ENCODE data around the gene BCKDHB.
A peak's percentile ranks its signal among the peaks of the same experiment; 100 is the strongest.
"Not testable (repeated sequence)": the region's sequence is repeated elsewhere in the genome, so short reads cannot be mapped to it uniquely, and the experiment has no call there.

The BCKDHB gene

GRCh38 chr6:80106418-80107235, at the start of gene BCKDHB:
BCKDHB (plus strand) TSS chr6:80106671; CDS start chr6:80106694, 23 bp downstream.
- TF ChIP-seq CTCF (IDR thresholded peaks at IDR 0.05) = peak; percentile 37
- Histone ChIP-seq H3K36me3 (no peaks in the 10 kb centered on the region), H3K27ac (peak within 1 kb of the TSS; percentile 23), H3K4me1 (ENCODE audit: control insufficient read depth in 1 of 2, insufficient read depth in 1 of 2, low read depth in 1 of 2, low read length in 1 of 2) (peaks cover 5 to 11% of the 10 kb centered on the region in 2 experiments), H3K9me3 (no peaks in the 10 kb centered on the region), H3K4me3 (ENCODE audit: low read depth in 1 of 2, low read length in 1 of 2) (peak within 1 kb of the TSS; percentile 62 to 67), H3K27me3 (peaks cover 21% of the 10 kb centered on the region)

GRCh38 chr6:80060774-80061173, 45.7 kb upstream of the BCKDHB start:
- no peaks in the 10 kb centered on the region for H3K9me3 ChIP-seq
- no peak overlapping the region for H3K4me3 ChIP-seq (ENCODE audit: low read depth in 1 of 2, low read length in 1 of 2)
- no peaks in the 10 kb centered on the region for H3K36me3 ChIP-seq
- no peaks in the 10 kb centered on the region for H3K27me3 ChIP-seq
- H3K27ac ChIP-seq = no peak overlapping the region
- no peaks in the 10 kb centered on the region for H3K4me1 ChIP-seq (ENCODE audit: control insufficient read depth in 1 of 2, insufficient read depth in 1 of 2, low read depth in 1 of 2, low read length in 1 of 2)
- TF ChIP-seq CTCF (IDR thresholded peaks at IDR 0.05) = no peak

GRCh38 chr6:80068146-80068545, 38.3 kb upstream of the BCKDHB start:
- H3K36me3 ChIP-seq; H3K4me3 ChIP-seq (ENCODE audit: low read depth in 1 of 2, low read length in 1 of 2); H3K27me3 ChIP-seq; H3K9me3 ChIP-seq; H3K27ac ChIP-seq; H3K4me1 ChIP-seq (ENCODE audit: control insufficient read depth in 1 of 2, insufficient read depth in 1 of 2, low read depth in 1 of 2, low read length in 1 of 2): not testable (repeated sequence)

- not testable (repeated sequence) for H3K4me1 ChIP-seq (ENCODE audit: control insufficient read depth in 1 of 2, insufficient read depth in 1 of 2, low read depth in 1 of 2, low read length in 1 of 2); H3K27me3 ChIP-seq; H3K27ac ChIP-seq; H3K36me3 ChIP-seq; H3K9me3 ChIP-seq; H3K4me3 ChIP-seq (ENCODE audit: low read depth in 1 of 2, low read length in 1 of 2)
Observed at GRCh38 chr6:80070431-80070830, 36.0 kb upstream of the BCKDHB start.

GRCh38 chr6:80077067-80077466, 29.4 kb upstream of the BCKDHB start:
- H3K27me3 ChIP-seq = no peaks in the 10 kb centered on the region
- no peak overlapping the region for H3K27ac ChIP-seq
- TF ChIP-seq CTCF (IDR thresholded peaks at IDR 0.05) = no peak
- H3K36me3 ChIP-seq = no peaks in the 10 kb centered on the region
- no peaks in the 10 kb centered on the region for H3K4me1 ChIP-seq (ENCODE audit: control insufficient read depth in 1 of 2, insufficient read depth in 1 of 2, low read depth in 1 of 2, low read length in 1 of 2)
- no peak overlapping the region for H3K4me3 ChIP-seq (ENCODE audit: low read depth in 1 of 2, low read length in 1 of 2)
- H3K9me3 ChIP-seq = no peaks in the 10 kb centered on the region

- Histone ChIP-seq H3K27me3 (peaks cover 36% of the 10 kb centered on the region), H3K4me3 (ENCODE audit: low read depth in 1 of 2, low read length in 1 of 2) (no peak overlapping the region), H3K36me3 (no peaks in the 10 kb centered on the region), H3K4me1 (ENCODE audit: control insufficient read depth in 1 of 2, insufficient read depth in 1 of 2, low read depth in 1 of 2, low read length in 1 of 2) (no peaks in the 10 kb centered on the region), H3K9me3 (no peaks in the 10 kb centered on the region), H3K27ac (no peak overlapping the region)
- no peak for TF ChIP-seq CTCF (IDR thresholded peaks at IDR 0.05)
Observed at GRCh38 chr6:80088637-80089036, 17.8 kb upstream of the BCKDHB start.

Measured in neutrophil (primary cell).